Measurements from ENCODE around the gene UBE2Q2. TPM values are rescaled to one million over a fixed set of nuclear protein-coding genes. Genes with fewer than 3 reads are reported as not detected.
"Not testable (repeated sequence)": the region's sequence is repeated elsewhere in the genome, so short reads cannot be mapped to it uniquely, and the experiment has no call there.

UBE2Q2 gene
- total RNA-seq, 2 donors from 2014 or later: 16.0 to 19.4 TPM

GRCh38 chr15:75905231-75905630 is 62.0 kb downstream of the UBE2Q2 start:
- ATAC-seq: no peak
- DNase-seq: no peak
- intact Hi-C loops (cut with DNase I, micrococcal nuclease): no loop called here

GRCh38 chr15:75910355-75910754 is 67.1 kb downstream of the UBE2Q2 start:
- intact Hi-C loops (cut with DNase I, micrococcal nuclease); ATAC-seq; DNase-seq: not testable (repeated sequence)

- DNase-seq (no peak), ATAC-seq (no peak)
- intact Hi-C loops (cut with DNase I, micrococcal nuclease): no loop called here
Measured at GRCh38 chr15:75916978-75917377, 73.7 kb downstream of the UBE2Q2 start.

GRCh38 chr15:75918135-75918534 is 74.9 kb downstream of the UBE2Q2 start:
- ATAC-seq (no peak), DNase-seq (no peak)
- intact Hi-C loops (cut with DNase I, micrococcal nuclease): no loop called here

- DNase-seq: no peak
- intact Hi-C loops (cut with DNase I, micrococcal nuclease): no loop called here
- ATAC-seq: no peak
Measured at GRCh38 chr15:75920079-75920478, 76.8 kb downstream of the UBE2Q2 start.

GRCh38 chr15:75921732-75922703 is 78.8 kb downstream of the UBE2Q2 start:
- DNase-seq (peak; percentile 67 to 69), ATAC-seq (peak; percentile 91)
- intact Hi-C loops (cut with DNase I, micrococcal nuclease): no loop called here

GRCh38 chr15:75923756-75924155 is 80.5 kb downstream of the UBE2Q2 start:
- ATAC-seq (no peak), DNase-seq (no peak)
- intact Hi-C loops (cut with DNase I, micrococcal nuclease): no loop called here

GRCh38 chr15:75924576-75924975 is 81.3 kb downstream of the UBE2Q2 start:
- no peak for DNase-seq
- no peak for ATAC-seq
- intact Hi-C loops (cut with DNase I, micrococcal nuclease): no loop called here

GRCh38 chr15:75925440-75925839 is 82.2 kb downstream of the UBE2Q2 start:
- ATAC-seq: no peak
- no peak for DNase-seq
- intact Hi-C loops (cut with DNase I, micrococcal nuclease): no loop called here

- ATAC-seq (no peak), DNase-seq (no peak)
- intact Hi-C loops (cut with DNase I, micrococcal nuclease): no loop called here
Measured at GRCh38 chr15:75926931-75927330, 83.7 kb downstream of the UBE2Q2 start.

- intact Hi-C loops (cut with DNase I, micrococcal nuclease): no loop called here
- DNase-seq (no peak), ATAC-seq (no peak)
Measured at GRCh38 chr15:75927601-75928000, 84.4 kb downstream of the UBE2Q2 start.

GRCh38 chr15:75928680-75929608 is 85.7 kb downstream of the UBE2Q2 start:
- intact Hi-C loops (cut with DNase I, micrococcal nuclease): no loop called here
- DNase-seq: peak in 1 of 2 donors; percentile 46
- peak; percentile 76 for ATAC-seq

- ATAC-seq: no peak
- intact Hi-C loops (cut with DNase I, micrococcal nuclease): no loop called here
Measured at GRCh38 chr15:75929799-75930565, 86.7 kb downstream of the UBE2Q2 start.

GRCh38 chr15:75930866-75931265 is 87.6 kb downstream of the UBE2Q2 start:
- DNase-seq: no peak
- ATAC-seq: no peak
- intact Hi-C loops (cut with DNase I, micrococcal nuclease): no loop called here

More at GRCh38 chr15:75929799-75930565, 86.7 kb downstream of the UBE2Q2 start:
- DNase-seq: no peak

GRCh38 chr15:75942464-75942863 is 99.2 kb downstream of the UBE2Q2 start:
- intact Hi-C loops (cut with DNase I, micrococcal nuclease): no loop called here
- DNase-seq: no peak
- no peak for ATAC-seq

- ATAC-seq: no peak
- DNase-seq: no peak
- intact Hi-C loops (cut with DNase I, micrococcal nuclease): no loop called here
Measured at GRCh38 chr15:75943246-75943645, 100.0 kb downstream of the UBE2Q2 start.

GRCh38 chr15:75943713-75944215 is 100.5 kb downstream of the UBE2Q2 start:
- DNase-seq: no peak
- ATAC-seq: no peak
- intact Hi-C loops (cut with DNase I, micrococcal nuclease): no loop called here

- ATAC-seq (no peak), DNase-seq (no peak)
- intact Hi-C loops (cut with DNase I, micrococcal nuclease): no loop called here
Measured at GRCh38 chr15:75945953-75946352, 102.7 kb downstream of the UBE2Q2 start.

- intact Hi-C loops (cut with DNase I, micrococcal nuclease): no loop called here
- no peak for ATAC-seq
Measured at GRCh38 chr15:75947092-75947491, 103.8 kb downstream of the UBE2Q2 start.

More at GRCh38 chr15:75947092-75947491, 103.8 kb downstream of the UBE2Q2 start:
- DNase-seq: no peak

All from left colon (tissue), 2 donors.